GM12801 (cell line): ENCODE results near the gene SYT14.

Source experiments
- TF ChIP-seq, protein P1 (sequence below): IDR thresholded peaks from one replicate; pipeline ENCODE4 v1.5.1; 2011; ENCODE audit warnings: control low read depth; ENCODE audit not compliant: insufficient read length; ENCODE audit errors: extremely low read depth

The SYT14 gene

DNA sequence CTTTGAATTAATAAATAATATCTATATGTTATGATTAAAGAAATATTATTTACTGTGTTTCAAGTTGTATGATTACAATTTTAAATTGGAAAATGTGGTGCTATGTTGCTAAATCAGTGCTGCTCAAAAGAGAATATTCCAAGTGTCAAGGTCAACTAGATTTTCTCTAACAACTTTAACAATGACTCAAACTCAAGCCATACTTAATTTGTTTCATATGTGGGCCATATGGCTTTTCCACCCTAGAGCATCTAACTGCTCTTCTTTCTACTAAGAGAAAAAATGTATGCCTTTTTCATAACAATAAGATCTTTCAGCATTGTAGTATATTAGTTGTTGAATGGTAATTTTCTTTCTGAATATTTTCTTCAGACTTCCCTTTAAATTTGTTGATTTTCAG lies 8.3 kb upstream of the SYT14 start:
- TF ChIP-seq, protein P1, sequence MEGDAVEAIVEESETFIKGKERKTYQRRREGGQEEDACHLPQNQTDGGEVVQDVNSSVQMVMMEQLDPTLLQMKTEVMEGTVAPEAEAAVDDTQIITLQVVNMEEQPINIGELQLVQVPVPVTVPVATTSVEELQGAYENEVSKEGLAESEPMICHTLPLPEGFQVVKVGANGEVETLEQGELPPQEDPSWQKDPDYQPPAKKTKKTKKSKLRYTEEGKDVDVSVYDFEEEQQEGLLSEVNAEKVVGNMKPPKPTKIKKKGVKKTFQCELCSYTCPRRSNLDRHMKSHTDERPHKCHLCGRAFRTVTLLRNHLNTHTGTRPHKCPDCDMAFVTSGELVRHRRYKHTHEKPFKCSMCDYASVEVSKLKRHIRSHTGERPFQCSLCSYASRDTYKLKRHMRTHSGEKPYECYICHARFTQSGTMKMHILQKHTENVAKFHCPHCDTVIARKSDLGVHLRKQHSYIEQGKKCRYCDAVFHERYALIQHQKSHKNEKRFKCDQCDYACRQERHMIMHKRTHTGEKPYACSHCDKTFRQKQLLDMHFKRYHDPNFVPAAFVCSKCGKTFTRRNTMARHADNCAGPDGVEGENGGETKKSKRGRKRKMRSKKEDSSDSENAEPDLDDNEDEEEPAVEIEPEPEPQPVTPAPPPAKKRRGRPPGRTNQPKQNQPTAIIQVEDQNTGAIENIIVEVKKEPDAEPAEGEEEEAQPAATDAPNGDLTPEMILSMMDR: no peak

DNA sequence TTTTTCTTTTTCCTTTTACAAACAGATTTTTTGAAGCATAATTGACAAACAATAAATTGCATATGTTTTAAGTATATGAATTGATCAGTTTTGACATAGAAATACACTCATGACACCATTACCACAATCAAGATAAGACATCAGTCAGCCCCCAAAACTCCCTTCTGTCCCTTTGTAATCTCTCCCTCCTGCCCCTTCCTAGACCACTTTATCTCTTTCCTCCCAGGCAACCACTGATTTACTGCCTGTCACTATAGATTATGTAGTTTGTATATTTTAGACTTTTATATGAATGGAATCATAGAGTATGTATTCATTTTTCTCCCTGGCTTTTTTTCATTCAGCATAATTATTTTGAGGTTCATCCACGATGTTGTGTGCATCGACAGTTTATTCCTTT lies 6.9 kb upstream of the SYT14 start:
- TF ChIP-seq, protein P1: no peak

DNA sequence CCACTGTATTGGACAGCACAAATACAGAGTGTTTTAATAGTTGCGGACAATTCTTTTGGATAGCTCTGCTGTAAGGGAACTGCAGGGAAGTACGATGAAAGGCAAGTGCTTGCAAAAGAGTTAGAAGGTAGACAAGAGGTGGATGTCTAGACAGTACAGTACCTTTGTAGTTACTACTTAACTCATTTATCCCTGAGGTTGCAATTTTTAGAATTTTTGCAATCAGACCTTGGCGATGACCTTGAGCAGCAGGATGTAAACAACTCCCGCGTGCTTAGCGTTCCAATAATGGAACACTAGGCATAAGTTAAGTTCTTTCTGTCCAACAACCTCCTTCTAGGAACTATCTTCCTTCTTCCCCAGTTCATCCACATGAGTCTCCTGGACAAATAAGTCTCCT lies 1.9 kb upstream of the SYT14 start:
- TF ChIP-seq, protein P1: no peak

DNA sequence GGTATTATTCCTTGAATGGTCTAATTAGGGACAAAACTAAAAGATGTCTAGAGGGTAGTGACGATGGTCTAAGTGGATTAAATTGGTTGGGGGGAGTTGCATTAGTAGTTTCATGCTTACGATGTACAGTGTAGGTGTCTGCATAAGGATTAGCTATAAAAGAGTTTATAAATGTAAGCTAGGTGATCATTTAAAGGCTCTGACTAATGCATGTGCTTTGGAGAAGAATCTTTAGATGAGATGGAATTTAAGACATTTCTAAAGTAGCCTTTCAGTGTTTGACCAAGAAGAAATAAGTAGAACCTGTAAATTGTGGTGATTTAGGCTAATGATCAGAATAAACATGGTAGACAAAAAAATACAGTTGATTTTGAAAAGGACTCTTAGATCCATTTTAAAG lies 7.4 kb downstream of the SYT14 start:
- TF ChIP-seq, protein P1: no peak

DNA sequence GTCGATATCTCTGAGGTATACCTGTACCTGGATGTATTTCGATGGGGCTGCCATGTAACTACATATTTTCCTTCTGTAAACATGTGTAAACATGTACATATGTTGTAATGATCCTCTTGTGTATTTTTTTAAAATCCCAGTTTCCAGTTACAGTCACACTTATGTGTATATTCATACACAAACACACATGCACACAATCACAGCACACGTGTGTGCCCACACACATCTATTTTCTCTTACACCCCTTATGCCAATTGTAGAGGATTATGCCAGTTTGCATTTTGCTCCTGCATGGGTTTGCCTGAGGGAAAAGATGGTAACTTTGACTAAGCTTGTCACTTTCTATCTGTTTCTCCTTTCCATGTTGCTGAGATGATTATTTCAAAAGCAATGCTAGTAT lies 10.1 kb downstream of the SYT14 start:
- TF ChIP-seq, protein P1: no peak

DNA sequence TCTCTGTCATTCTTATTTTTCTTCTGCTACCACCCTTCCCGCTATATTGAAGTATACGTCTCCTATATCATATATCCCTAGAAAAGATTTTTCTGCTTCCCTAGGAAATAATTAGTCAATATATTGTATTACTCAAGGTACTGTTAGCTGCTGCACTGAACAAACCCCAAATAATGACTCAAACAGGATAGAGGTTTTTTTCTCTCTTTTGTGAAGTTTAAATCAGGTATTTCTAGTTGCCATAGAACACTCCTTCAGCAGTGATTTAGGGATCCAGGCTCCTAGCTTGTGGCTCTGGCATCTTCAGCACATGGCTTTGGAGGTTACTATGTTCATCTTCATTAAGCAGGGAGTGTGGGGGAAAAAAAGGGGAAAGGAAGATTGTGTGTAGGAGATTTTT lies 18.1 kb downstream of the SYT14 start:
- TF ChIP-seq, protein P1: no peak

DNA sequence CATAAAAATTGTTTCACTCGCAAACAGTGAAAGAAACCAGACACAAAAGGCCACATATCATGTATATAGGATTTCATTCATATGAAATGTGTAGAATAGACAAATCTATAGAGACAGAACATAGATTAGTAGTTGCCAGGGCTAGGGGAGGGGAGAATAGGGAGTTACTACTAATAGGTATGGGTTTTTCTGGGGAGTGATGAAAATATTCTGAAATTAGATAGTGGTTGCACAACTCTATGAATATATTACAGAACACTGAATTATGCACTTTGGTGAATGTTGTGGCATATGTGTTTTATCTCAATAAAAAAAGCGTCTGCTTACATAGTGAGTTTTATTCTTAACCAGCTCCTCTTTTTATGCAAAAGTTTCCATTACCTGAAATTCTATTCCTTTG lies 21.6 kb downstream of the SYT14 start:
- TF ChIP-seq, protein P1: no peak

DNA sequence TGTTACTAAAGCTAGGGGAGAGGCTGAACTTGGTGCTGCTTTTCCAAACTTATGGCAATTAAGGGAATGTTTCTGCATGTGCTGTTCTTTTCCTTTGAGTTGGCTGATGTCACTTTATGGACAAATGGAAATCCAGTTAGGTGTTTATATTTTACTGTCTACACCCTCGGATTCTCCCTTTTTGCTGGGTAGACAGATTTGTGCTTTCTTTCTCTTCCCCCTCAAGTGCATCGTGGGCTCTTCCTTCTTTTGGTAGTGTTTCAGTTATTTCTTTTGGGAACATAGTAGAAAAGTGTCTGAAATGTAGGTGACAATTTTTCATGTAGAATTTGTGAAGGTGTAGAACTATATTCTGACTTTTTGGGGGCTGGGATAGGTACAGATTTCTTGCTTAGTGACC lies 22.9 kb downstream of the SYT14 start:
- TF ChIP-seq, protein P1: no peak
